HUDEP-2 (cell line): ENCODE measurements around the gene TXNDC16.
"Not testable (repeated sequence)": the region's sequence is repeated elsewhere in the genome, so short reads cannot be mapped to it uniquely, and the experiment has no call there.

Source experiments
- DNase-seq, 76 experiments: peaks; one replicate each; lab custom pipeline; 2025; ENCODE audit not compliant: unreplicated experiment in 76 of 76; lab: John Stamatoyannopoulos, UW

TXNDC16 gene

DNA sequence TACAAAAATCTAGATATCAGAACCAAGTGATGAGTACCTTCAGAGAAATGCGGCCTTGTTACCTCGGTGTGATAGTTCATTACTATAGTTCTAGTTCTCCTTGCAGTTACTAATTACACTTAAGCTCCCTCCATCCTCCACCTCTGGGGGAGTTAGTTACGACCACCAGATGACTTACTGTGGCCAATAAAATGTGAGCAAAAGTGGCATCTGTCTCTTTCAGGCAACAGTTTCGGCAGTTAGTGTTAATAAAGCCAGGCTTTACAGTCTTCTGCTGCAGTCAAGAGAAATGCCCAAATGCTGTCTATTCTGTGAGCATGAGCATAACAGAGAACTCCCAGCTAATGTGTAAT lies 6.0 kb downstream of the TXNDC16 start:
- DNase-seq: no peak

DNA sequence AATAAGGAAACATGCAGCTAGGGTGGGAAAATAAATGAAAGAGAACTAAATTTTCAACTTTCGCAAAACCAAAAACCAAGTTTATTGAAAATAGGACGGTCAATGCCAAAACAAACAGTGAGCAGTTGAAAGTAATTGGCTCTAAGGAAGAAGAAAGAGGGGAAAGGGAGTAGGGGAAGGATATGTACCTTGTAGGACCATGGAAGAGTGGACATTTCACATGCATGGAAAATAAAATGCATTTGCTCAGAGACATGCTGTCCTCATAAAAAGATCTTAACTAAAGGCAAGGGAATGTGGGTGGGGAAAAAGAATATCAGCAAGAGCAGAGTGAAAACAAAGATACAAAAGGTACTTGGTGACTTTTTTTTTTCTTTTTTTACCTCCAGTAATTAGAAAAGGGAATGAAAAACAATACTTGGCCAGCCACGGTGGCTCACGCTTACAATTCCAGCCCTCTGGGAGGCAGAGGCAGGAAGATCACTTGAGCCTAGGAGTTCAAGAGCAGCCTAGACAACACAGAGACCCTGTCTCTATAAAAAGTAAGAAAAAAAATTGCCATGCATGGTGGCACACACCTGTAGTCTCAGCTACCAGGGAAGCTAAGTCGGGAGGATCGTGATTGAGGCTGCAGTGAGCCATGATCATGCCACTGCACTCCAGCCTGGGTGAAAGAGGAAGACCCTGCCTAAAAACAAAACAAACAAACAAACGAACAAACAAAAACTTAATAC lies 6.6 kb downstream of the TXNDC16 start:
- no peak for DNase-seq

DNA sequence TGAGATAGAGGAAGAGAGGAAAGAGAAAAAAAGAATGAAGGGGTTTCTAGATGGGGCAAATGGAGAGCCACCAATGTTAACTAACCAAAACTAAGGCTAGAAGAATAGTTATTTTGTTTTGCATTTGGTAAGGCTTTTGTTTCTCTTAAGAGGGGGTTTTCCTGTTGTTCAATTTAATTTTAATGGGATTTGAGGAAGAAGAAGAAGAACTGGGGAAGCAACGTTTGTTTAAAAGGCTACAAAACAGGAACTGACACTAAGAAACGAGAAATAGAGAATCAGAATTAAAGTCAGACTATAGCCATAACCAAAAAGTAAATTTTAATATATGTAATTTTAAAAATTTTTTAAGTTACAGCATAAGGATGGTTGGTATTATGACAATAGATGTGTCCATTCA lies 13.7 kb downstream of the TXNDC16 start:
- DNase-seq: no peak

DNA sequence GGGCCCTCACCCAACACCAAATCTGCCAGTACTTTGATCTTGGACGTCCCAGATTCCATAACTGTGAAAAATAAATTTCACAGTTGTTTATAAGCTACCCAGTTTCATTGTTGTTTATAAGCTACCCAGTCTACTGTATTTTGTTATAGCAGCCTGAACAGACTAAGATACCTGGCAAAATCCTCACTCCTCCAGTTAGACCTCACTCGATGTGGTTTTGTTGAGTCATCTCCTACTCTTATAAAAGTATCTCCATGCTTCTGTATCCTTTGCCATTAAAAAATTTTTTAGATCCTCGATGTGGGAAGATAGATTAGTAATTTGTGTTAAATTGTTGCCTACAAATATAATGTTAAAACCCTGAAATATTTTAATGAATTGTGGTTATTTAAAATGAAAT lies 16.0 kb downstream of the TXNDC16 start:
- DNase-seq: no peak

DNA sequence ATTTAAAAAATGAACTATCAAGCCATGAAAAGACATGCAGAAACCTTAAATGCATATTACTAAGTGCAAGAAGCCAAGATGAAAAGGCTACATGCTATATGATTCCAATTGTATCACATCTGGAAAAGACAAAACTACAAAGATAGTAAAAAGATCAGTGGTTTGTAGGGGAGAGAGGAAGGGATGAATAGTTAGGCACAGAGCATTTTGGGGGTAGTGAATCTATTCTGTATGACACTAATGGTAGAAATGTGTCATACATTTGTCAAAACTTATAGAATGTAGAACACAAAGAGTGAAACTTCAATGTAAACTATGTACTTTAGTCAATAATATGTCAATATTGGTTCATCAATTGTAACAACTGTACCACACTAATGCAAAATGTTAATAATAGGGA lies 20.8 kb downstream of the TXNDC16 start:
- no peak for DNase-seq

DNA sequence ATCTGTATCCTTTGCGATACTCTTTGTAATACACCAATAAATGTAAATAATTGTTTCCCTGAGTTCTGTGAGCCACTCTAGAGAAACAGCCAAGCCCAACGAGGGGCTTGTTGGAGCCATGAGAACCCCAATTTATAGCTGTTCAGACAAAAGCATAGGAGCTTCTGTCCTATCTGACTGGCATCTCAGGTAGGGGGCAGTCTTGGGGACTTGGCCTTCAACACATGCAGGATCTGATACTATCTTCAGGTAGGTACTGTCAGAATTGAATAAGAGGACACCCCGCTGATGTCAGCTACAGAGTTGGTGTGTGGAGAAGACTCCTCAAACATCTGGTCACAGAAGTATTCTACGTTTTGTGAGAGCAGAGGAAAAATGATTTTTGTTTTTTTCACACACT lies 25.3 kb downstream of the TXNDC16 start:
- no peak for DNase-seq

DNA sequence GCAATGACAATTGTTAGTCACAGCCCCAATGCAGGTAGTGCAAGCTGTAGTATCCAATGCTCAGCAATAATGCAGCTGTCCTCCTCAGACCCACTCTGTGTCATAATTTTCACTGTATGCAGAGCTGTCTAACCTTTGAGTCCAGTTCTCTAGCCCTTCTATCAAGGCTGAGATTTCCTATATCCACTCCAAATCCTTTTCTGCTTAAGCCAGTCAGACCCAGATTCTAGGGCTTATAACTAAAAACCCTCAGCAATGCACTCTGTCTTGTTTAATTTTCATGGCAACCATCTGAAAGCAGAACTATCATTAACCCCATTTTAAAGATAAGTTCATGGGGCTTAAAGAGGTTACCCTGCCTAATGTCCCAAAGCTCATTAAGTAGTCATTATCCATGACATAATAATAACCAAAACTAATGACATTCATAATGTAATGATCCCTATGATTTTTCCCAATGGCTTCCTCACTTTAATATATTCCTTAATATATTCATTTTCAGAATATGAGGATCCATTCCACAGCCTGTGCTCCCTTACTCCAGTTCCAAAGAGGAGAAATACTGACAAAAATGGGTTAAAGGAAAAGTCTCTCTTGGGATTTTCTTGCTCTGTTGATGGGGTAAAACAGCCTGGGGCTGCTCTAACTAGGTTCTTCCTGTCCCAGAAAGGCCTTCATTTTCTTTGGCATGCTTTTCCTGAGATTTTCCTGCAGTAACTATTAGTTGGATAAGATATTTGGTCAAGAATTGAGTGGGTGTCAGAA lies 29.5 kb downstream of the TXNDC16 start:
- no peak for DNase-seq

DNA sequence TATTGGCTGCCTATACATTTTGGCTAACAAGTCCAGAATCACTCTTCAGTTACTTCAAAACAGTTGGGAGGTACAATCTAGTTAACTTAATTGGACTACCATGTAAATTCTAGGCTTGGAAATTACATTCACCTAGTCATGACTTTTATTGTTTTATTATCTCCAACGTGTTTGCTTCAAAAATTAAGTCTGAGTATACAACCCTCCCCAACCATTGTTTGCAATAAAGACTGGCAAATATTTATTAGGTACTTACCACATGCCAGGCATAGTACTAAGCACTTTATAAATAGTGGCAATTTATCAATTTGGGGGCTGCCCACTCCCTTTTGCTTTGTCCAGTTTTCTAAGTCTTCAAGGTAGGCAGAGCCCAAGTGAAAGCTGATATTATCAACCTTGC lies 30.3 kb downstream of the TXNDC16 start:
- no peak for DNase-seq

DNA sequence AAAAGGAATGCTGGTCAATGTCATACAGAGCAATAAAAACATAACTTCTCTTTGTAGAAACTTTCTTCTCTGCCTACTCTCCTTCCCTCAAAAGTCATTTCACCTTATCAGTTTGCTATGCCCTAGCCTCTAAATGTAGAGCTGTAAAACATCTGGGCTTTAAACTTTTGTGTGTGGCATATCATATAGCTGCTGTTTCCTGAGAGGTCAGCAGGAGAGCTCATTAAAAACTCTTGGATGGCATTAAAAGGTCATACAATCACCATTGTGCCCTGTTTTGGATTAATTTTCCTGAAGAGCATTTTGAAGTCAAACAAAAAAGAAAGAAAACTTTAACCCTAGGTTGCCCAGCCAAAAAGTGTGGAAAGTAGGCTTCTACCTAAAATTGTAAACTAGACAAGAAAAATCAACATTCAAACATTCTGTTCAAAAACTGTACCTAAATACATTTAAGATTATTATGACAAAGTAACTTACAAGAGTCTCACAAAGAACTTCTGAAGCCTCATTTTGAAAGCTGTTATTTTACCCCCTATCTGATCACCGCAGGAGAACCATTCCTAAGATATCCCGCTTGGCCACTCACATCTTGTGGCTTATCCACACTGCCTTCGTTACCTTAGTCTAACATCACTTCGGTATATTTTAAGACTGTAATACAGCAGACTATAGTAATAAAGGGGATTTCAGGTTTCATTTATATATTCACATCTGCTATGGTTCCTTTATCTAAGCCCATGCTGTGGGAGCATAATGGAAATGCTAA lies 38.1 kb downstream of the TXNDC16 start:
- DNase-seq: no peak

DNA sequence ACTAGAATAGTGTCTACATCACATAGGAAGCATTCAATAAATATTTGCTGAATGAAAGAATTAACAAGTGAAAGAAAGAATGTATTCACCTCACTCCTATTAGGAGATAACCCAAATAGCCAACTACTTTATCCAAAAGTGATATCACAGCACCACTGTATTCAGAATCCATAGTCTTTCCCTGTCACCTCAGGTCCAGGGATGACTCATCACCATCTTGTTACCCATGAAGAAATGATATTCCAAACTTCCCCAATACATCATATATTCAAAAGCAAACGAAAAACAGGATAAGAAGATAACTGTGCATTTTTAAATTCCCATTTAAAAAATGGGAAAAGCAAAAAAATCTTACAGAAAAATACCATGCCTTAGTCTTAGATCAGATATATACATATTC lies 39.1 kb downstream of the TXNDC16 start:
- no peak for DNase-seq

DNA sequence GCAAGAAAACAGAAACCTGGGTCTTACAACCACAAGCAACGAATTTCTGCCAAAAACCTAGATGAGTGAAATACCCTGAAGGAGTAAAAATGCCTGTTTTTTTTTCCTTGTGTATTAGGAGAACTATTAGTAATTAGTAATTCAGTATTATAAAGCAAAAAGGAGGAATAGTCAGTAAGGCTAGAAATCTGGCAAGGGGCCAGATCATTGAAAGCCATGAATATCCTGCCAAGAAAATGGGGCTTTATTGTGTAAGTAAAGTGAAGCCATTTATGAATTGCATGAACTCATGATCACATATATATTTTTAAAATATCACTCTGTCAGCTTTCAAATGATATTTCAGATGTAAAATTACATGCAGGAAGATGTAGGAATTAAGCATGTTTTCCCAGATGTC lies 57.9 kb downstream of the TXNDC16 start:
- DNase-seq: no peak

DNA sequence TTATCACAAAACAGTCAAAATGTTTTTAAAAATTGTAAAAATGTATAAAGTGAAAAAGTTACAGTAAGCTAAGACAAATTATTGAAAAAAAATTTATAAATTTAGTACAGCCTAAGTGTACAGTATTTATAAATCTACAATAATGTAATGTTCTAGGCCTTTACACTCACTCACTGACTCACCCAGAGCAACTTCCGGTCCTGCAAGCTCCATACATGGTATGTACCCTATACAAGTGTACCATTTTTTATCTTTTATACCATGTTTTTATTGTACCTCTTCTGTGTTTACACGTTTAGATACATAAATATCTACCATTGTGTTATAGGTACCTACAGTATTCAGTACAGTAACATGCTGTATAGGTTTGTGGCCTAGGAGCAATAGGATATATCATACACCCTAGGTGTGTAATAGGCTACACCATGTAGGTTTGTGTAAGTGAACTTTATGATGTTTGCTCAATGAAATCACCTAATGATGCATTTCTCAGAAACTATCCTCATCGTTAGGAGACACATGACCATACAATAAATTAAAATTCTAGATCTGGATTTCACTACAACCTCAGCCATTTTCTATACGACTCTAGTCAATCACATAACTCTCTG lies 66.8 kb downstream of the TXNDC16 start:
- no peak for DNase-seq

DNA sequence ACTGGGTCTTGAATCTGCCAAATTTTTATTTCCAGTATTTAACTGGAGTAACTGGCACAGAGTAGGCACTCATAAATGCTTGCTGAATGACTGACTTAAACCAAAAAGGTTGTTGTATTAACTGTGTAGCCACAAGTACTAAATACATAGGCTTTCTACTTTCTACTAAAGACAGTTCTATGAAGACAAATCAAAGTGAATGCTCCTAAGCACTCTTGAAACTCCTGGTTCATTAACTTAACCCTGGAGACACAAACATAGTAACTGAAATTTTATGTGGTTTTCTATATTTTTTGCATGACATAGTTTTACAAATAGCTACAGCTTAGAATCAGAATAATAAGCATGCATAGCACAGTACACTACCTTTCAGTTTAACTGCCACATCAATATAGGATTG lies 70.4 kb downstream of the TXNDC16 start:
- no peak for DNase-seq

DNA sequence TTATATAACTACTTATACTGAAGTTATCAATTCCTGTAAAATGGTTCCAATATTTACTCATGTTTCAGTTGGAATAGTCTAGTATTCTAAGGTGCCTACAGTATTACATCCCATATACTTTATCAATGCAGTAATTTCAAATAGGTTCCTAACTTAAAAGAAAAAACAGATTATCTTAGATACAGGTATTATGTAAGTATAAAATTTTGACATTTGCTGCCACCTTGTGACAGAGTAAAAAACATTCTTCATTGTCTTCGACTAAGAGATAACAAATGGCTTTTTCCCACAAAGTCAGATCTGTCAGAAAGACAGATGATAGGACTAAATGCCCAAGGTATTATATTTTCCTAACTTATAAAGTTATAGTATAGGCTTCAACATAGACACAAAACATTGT lies 78.7 kb downstream of the TXNDC16 start:
- peak in 1 of 76 experiments; percentile 5 for DNase-seq

DNA sequence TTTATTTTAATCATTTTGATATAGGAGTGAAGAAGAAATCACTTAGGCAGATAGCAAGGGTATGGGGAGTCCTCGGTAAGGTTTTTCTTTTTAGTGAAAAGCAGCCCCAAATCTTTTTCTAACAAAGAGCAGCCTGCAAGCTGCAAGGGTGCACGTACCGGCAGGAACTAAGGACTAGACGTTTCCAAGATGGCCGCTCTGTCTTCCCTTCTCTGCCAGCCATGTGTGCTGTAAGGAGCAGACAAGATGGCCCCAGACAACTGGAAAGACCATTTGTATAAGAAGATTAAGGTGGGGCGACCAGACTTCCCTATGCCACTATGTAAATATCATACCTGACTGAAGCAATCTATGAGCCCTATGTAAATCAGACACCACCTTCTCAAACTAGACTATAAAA lies 79.6 kb downstream of the TXNDC16 start:
- no peak for DNase-seq

DNA sequence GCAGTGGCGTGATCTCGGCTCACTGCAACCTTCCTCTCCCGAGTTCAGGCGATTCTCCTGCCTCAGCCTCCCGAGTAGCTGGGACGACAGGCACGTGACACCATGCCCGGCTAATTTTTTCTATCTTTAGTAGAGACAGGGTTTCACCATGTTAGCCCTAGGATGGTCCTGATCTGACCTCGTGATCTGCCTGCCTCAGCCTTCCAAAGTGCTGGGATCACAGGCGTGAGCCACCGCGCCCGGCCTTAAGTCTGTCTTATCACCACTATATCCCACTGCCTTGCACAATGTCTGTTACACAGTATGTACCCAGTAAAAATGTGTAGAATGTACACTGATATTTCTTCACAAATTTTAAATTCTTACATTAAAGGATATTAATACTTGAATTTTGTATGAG lies 80.1 kb downstream of the TXNDC16 start:
- DNase-seq: not testable (repeated sequence)

DNA sequence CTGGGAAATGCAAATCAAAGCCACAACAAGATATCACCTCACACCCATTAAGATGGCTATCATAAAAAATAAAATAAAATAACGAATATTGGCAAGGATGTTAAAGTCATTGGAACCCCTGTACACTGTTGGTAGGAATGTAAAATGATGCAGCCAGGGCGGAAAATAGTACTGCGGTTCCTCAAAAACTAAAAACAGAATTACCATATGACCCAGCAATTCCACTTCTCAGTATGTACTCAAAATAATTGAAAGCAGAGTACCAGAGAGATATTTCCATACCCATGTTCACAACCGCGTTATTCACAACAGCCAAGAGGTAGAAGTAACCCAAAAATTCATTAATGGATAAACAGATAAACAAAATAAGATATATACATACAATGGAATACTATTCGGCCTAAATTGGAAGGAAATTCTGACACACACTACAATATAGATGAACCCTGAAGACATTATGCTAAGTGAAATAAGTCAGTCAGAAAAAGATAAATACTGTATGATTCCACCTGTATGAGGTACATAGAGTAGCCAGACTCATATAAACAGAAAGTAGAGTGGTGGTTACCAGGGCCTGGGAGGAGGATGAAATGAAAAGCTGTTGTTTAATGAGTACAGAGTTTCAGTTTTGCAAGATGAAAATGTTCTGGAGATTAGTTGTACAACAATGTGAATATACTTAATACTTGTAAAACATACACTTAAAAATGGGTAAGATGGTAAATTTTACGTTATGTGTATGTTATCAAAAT lies 84.6 kb downstream of the TXNDC16 start:
- no peak for DNase-seq

DNA sequence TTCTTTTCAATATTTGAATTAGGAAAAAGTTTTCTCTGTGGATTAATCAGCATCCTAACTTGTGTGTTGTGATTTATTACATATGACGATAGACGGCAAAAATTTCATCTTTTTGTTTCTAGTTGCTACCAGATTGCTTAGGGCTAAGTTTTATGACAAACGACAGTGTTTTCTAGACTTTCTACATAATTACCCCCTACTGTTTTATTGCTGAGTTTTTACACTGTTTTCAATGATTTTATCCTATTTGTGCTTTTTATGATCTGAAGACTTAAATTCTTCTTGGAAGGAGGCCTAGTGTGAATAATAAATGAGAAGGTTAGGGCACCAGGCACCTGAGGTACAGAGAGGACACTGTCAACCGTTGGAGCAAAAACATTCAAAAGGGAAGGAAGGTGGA lies 88.1 kb downstream of the TXNDC16 start:
- no peak for DNase-seq

DNA sequence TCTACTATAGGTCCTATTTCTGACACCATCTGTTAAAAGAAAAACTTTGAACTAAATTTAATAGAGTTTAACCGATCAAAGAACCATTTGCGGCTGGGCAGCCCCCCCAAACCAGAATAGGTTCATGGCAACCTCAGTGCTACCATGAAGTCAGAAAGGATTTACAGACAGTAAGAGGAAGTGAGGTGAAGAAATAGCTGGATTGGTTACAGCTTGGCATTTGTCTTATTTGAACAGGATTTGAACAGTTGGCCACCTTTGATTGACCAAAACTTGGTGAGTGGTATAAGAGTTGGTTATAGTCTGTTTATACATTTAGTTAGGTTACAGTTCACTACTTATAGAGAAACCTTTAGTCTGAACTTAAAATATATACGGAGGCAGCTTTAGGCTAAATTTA lies 88.9 kb downstream of the TXNDC16 start:
- DNase-seq: no peak

DNA sequence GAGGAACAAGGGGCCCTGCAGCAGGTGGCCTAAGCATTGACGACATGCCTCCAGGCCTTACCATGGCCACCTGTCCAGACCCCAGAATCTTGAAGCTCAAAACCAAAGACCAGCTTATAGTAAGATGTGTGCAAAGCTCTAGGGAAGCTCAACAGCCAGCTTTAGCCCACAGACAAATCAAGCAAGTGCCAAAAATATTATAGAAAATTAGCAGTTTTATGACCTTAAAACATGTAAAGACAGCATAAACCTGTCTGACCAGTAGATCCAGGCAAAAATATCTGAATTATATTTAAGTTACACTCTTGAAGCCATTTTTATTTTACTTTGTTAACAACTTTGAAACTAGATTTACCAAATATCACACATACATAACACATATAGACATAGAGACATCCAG lies 90.6 kb downstream of the TXNDC16 start:
- DNase-seq: no peak

DNA sequence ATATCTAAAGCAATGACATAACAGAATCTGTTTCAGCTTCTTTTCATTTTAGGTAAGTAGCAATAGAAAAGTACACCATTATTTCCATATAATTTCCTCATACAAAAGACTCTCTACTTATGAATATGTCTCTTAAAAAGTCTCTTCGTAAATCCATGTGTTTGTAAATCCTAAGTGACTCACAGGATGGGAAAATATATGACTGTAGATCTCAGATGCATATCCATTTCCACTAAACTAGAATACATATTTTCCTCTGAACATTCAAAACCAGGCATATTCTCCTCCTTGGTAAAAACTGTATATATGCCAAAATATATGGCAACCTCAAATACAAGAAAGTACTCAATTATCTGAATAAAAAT lies 93.6 kb downstream of the TXNDC16 start:
- DNase-seq: no peak
